HEK293 (cell line): Measurements from ENCODE around the gene CDCA5.
A peak's percentile ranks its signal among the peaks of the same experiment; 100 is the strongest.

Source experiments
- MEIS1 ChIP-seq: sonication (generic); formaldehyde crosslinking; IDR thresholded peaks from 2 replicates; pipeline ENCODE4 v1.8.1; 2022; ENCODE audit warnings: missing genetic modification reagents, mild to moderate bottlenecking, borderline replicate concordance
- MZF1 ChIP-seq: fragments of 450-650 bp; formaldehyde crosslinking; IDR thresholded peaks from 2 replicates; pipeline ENCODE4 v1.5.1; 2017; ENCODE audit warnings: missing biosample characterization, missing genetic modification characterization, borderline replicate concordance
- OVOL3 ChIP-seq: fragments of 450-650 bp; formaldehyde crosslinking; IDR thresholded peaks from 2 replicates; pipeline ENCODE4 v1.5.1; 2016; ENCODE audit warnings: missing biosample characterization, missing genetic modification characterization
- TCF7L2 ChIP-seq: IDR thresholded peaks from 2 replicates; pipeline ENCODE4 v1.6.1; 2011; ENCODE audit warnings: low read depth, mild to moderate bottlenecking, inconsistent platforms, low read length, moderate library complexity, borderline replicate concordance
- ZBTB1 ChIP-seq: fragments of 450-650 bp; formaldehyde crosslinking; IDR thresholded peaks from 2 replicates; pipeline ENCODE4 v1.5.1; 2016; ENCODE audit warnings: missing biosample characterization, missing genetic modification characterization
- ZBTB20 ChIP-seq: fragments of 450-650 bp; formaldehyde crosslinking; IDR thresholded peaks from 2 replicates; pipeline ENCODE4 v1.5.1; 2016; ENCODE audit warnings: missing biosample characterization, missing genetic modification characterization
- ZBTB26 ChIP-seq: fragments of 450-650 bp; formaldehyde crosslinking; optimal IDR thresholded peaks from 2 replicates; pipeline ENCODE3; 2016; ENCODE audit warnings: missing biosample characterization, mild to moderate bottlenecking, missing genetic modification characterization
- ZBTB8A ChIP-seq: fragments of 450-650 bp; formaldehyde crosslinking; IDR thresholded peaks from 2 replicates; pipeline ENCODE4 v1.5.1; 2016; ENCODE audit warnings: missing biosample characterization, missing genetic modification characterization
- ZFHX2 ChIP-seq: fragments of 450-650 bp; formaldehyde crosslinking; conservative IDR thresholded peaks from 2 replicates; pipeline ENCODE4 v1.5.1; 2016; ENCODE audit warnings: missing biosample characterization, missing genetic modification characterization
- ZFP41 ChIP-seq: fragments of 450-650 bp; formaldehyde crosslinking; IDR thresholded peaks from 2 replicates; pipeline ENCODE4 v1.5.1; 2016; ENCODE audit warnings: missing biosample characterization, missing genetic modification characterization, borderline replicate concordance
- ZNF138 ChIP-seq: fragments of 450-650 bp; formaldehyde crosslinking; IDR thresholded peaks from 2 replicates; pipeline ENCODE4 v1.5.1; 2016; ENCODE audit warnings: missing biosample characterization, missing genetic modification characterization, borderline replicate concordance
- ZNF140 ChIP-seq: fragments of 450-650 bp; formaldehyde crosslinking; IDR thresholded peaks from 2 replicates; pipeline ENCODE4 v1.5.1; 2016; ENCODE audit warnings: missing biosample characterization, missing genetic modification characterization
- ZNF184 ChIP-seq: fragments of 450-650 bp; IDR thresholded peaks from 2 replicates; pipeline ENCODE4 v1.5.1; 2018; ENCODE audit warnings: missing biosample characterization, mild to moderate bottlenecking, missing genetic modification characterization
- ZNF19 ChIP-seq: fragments of 450-650 bp; formaldehyde crosslinking; IDR thresholded peaks from 2 replicates; pipeline ENCODE4; 2016; ENCODE audit warnings: missing biosample characterization, missing genetic modification characterization, low read depth
- ZNF223 ChIP-seq: fragments of 450-650 bp; formaldehyde crosslinking; IDR thresholded peaks from 2 replicates; pipeline ENCODE4 v1.5.1; 2016; ENCODE audit warnings: missing biosample characterization, missing genetic modification characterization
- ZNF24 ChIP-seq: fragments of 450-650 bp; formaldehyde crosslinking; IDR thresholded peaks from 2 replicates; pipeline ENCODE4 v1.5.1; 2016; ENCODE audit warnings: missing biosample characterization, missing genetic modification characterization
- ZNF324 ChIP-seq: fragments of 450-650 bp; formaldehyde crosslinking; IDR thresholded peaks from 2 replicates; pipeline ENCODE4 v1.5.1; 2016; ENCODE audit warnings: missing biosample characterization, missing genetic modification characterization
- ZNF426 ChIP-seq: fragments of 450-650 bp; formaldehyde crosslinking; IDR thresholded peaks from 2 replicates; pipeline ENCODE4 v1.5.1; 2017; ENCODE audit warnings: missing biosample characterization, missing genetic modification characterization, mild to moderate bottlenecking, inconsistent platforms, moderate library complexity
- ZNF473 ChIP-seq: fragments of 450-650 bp; formaldehyde crosslinking; IDR thresholded peaks from 2 replicates; pipeline ENCODE4 v1.5.1; 2017; ENCODE audit warnings: missing biosample characterization, missing genetic modification characterization
- ZNF521 ChIP-seq: fragments of 450-650 bp; formaldehyde crosslinking; IDR thresholded peaks from 2 replicates; pipeline ENCODE4 v1.5.1; 2017; ENCODE audit warnings: missing biosample characterization, mild to moderate bottlenecking, missing genetic modification characterization
- ZNF548 ChIP-seq: fragments of 450-650 bp; formaldehyde crosslinking; IDR thresholded peaks from 2 replicates; pipeline ENCODE4 v1.5.1; 2016; ENCODE audit warnings: missing biosample characterization, missing genetic modification characterization
- ZNF555 ChIP-seq: fragments of 450-650 bp; formaldehyde crosslinking; conservative IDR thresholded peaks from 2 replicates; pipeline ENCODE4 v1.5.1; 2017; ENCODE audit warnings: missing biosample characterization, mild to moderate bottlenecking, missing genetic modification characterization, inconsistent platforms
- ZNF558 ChIP-seq: fragments of 450-650 bp; formaldehyde crosslinking; IDR thresholded peaks from 2 replicates; pipeline ENCODE4 v1.5.1; 2016; ENCODE audit warnings: missing biosample characterization, missing genetic modification characterization
- ZNF560 ChIP-seq: fragments of 450-650 bp; formaldehyde crosslinking; IDR thresholded peaks from 2 replicates; pipeline ENCODE4 v1.5.1; 2017; ENCODE audit warnings: missing biosample characterization, missing genetic modification characterization, borderline replicate concordance
- ZNF600 ChIP-seq: fragments of 450-650 bp; formaldehyde crosslinking; IDR thresholded peaks from 2 replicates; pipeline ENCODE4 v1.5.1; 2016; ENCODE audit warnings: missing biosample characterization, missing genetic modification characterization
- ZNF621 ChIP-seq: fragments of 450-650 bp; formaldehyde crosslinking; IDR thresholded peaks from 2 replicates; pipeline ENCODE4 v1.5.1; 2017; ENCODE audit warnings: missing biosample characterization, missing genetic modification characterization
- ZNF623 ChIP-seq: fragments of 450-650 bp; formaldehyde crosslinking; IDR thresholded peaks from 2 replicates; pipeline ENCODE4 v1.5.1; 2016; ENCODE audit warnings: missing biosample characterization, missing genetic modification characterization
- ZNF629 ChIP-seq: fragments of 450-650 bp; formaldehyde crosslinking; IDR thresholded peaks from 2 replicates; pipeline ENCODE4 v1.5.1; 2017; ENCODE audit warnings: missing biosample characterization, missing genetic modification characterization
- ZNF664 ChIP-seq: fragments of 450-650 bp; formaldehyde crosslinking; IDR thresholded peaks from 2 replicates; pipeline ENCODE4 v1.5.1; 2016; ENCODE audit warnings: missing biosample characterization, missing genetic modification characterization
- ZNF704 ChIP-seq: fragments of 450-650 bp; formaldehyde crosslinking; IDR thresholded peaks from 2 replicates; pipeline ENCODE4 v1.5.1; 2016; ENCODE audit warnings: missing biosample characterization, missing genetic modification characterization
- ZNF707 ChIP-seq: fragments of 450-650 bp; formaldehyde crosslinking; IDR thresholded peaks from 2 replicates; pipeline ENCODE4 v1.5.1; 2016; ENCODE audit warnings: missing biosample characterization, missing genetic modification characterization
- ZNF747 ChIP-seq: fragments of 450-650 bp; formaldehyde crosslinking; IDR thresholded peaks from 2 replicates; pipeline ENCODE4 v1.5.1; 2016; ENCODE audit warnings: missing biosample characterization, missing genetic modification characterization
- ZNF843 ChIP-seq: fragments of 450-650 bp; formaldehyde crosslinking; IDR thresholded peaks from 2 replicates; pipeline ENCODE4 v1.5.1; 2016; ENCODE audit warnings: missing biosample characterization, missing genetic modification characterization
- TF ChIP-seq, protein P1 (sequence below): fragments of 450-650 bp; formaldehyde crosslinking; IDR thresholded peaks from 2 replicates; pipeline ENCODE4 v1.5.1; 2016; ENCODE audit warnings: missing biosample characterization, missing genetic modification characterization, low read depth
- TF ChIP-seq, protein P2 (sequence below): fragments of 450-650 bp; formaldehyde crosslinking; IDR thresholded peaks from 2 replicates; pipeline ENCODE4 v1.5.1; 2016; ENCODE audit warnings: missing biosample characterization, missing genetic modification characterization

CDCA5 gene

DNA sequence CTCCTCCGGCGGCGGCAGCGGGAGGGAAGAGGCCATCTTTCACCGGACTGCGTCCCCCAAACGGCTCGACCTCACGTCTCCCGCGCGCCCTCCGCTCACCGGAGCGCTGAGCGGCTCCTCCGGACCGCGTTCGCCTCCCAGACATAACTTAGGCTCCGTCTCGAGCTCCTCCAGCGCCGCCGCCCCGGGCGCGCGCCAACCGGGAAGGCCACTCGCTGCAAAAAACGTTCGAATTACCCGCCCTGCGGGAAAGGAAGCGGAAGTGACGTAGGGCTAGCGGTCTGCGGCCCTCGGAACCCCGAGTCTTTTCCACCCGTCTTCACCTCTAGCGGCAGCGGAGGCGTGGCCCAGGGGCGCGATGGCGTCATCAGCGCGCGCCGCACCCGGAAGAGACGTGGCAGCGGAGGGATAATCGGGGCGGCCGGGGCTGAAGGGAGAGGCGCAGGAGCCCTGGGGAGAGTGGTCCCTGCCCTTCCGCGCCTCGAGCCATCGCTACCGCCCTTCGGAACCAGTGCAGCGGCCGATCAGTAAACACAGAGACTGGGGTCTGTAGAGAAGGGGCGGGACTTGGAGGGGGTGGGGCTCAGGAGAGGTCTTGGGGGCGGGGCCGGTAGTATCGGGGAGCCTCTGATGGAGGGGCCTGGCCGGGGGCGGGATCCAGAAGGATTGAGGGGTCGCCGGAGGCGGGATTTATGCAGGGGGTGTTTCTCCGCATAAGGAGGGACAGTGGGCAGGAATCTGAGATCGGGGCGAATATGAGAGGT, at the start of gene CDCA5, which contains the start of gene ZFPL1 (continued):
- TF ChIP-seq ZNF19 (no peak), ZNF324 (tag by site-specific recombination) (no peak), ZNF426 (tag by site-specific recombination) (no peak), ZBTB20 (peak; percentile 74), ZFHX2 (tag by site-specific recombination) (no peak; the same call in 1 of the 2 replicates), ZNF843 (peak; percentile 52), ZNF24 (no peak), ZNF707 (tag by site-specific recombination) (no peak), MZF1 (no peak), ZNF629 (tag by site-specific recombination) (peak; percentile 95), ZNF521 (tag by site-specific recombination) (no peak), ZNF184 (no peak), ZFP41 (tag by site-specific recombination) (no peak), ZNF560 (tag by site-specific recombination) (no peak), ZNF558 (tag by site-specific recombination) (no peak), ZNF747 (tag by site-specific recombination) (no peak), ZNF138 (tag by site-specific recombination) (no peak), TCF7L2 (no peak), ZNF600 (no peak), ZNF704 (tag by site-specific recombination) (no peak), ZNF548 (tag by site-specific recombination) (no peak), MEIS1 (CRISPR knock-in tag) (no peak), ZNF223 (tag by site-specific recombination) (no peak), ZNF664 (tag by site-specific recombination) (no peak), ZNF140 (tag by site-specific recombination) (no peak), OVOL3 (tag by site-specific recombination) (peak; percentile 95), ZBTB1 (tag by site-specific recombination) (no peak), ZNF621 (tag by site-specific recombination) (no peak), ZNF473 (tag by site-specific recombination) (no peak), ZBTB26 (peak; percentile 72), ZNF555 (tag by site-specific recombination) (no peak), ZBTB8A (peak; percentile 95), ZNF623 (tag by site-specific recombination) (no peak)
- TF ChIP-seq, protein P1, sequence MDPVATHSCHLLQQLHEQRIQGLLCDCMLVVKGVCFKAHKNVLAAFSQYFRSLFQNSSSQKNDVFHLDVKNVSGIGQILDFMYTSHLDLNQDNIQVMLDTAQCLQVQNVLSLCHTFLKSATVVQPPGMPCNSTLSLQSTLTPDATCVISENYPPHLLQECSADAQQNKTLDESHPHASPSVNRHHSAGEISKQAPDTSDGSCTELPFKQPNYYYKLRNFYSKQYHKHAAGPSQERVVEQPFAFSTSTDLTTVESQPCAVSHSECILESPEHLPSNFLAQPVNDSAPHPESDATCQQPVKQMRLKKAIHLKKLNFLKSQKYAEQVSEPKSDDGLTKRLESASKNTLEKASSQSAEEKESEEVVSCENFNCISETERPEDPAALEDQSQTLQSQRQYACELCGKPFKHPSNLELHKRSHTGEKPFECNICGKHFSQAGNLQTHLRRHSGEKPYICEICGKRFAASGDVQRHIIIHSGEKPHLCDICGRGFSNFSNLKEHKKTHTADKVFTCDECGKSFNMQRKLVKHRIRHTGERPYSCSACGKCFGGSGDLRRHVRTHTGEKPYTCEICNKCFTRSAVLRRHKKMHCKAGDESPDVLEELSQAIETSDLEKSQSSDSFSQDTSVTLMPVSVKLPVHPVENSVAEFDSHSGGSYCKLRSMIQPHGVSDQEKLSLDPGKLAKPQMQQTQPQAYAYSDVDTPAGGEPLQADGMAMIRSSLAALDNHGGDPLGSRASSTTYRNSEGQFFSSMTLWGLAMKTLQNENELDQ (tag by site-specific recombination) = no peak
- TF ChIP-seq, protein P2, sequence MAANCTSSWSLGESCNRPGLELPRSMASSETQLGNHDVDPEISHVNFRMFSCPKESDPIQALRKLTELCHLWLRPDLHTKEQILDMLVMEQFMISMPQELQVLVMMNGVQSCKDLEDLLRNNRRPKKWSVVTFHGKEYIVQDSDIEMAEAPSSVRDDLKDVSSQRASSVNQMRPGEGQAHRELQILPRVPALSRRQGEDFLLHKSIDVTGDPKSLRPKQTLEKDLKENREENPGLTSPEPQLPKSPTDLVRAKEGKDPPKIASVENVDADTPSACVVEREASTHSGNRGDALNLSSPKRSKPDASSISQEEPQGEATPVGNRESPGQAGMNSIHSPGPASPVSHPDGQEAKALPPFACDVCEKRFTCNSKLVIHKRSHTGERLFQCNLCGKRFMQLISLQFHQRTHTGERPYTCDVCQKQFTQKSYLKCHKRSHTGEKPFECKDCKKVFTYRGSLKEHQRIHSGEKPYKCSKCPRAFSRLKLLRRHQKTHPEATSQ = no peak
